Astrocyte (in vitro differentiated cells and primary cell): ENCODE measurements around the gene PDE7B.

Experiments
- CTCF ChIP-seq: IDR thresholded peaks from 2 replicates; pipeline ENCODE4 v1.5.1; 2011; ENCODE audit warnings: low read depth, mild to moderate bottlenecking, inconsistent platforms, low read length, moderate library complexity; ENCODE audit not compliant: insufficient read depth
- EZH2 ChIP-seq: IDR thresholded peaks from 2 replicates; pipeline ENCODE4 v1.6.1; 2012; ENCODE audit warnings: mild to moderate bottlenecking, low read length, inconsistent platforms; ENCODE audit not compliant: insufficient read depth

- no peak for TF ChIP-seq CTCF
- no peak for TF ChIP-seq EZH2
These were observed 263.2 kb downstream of the PDE7B start for GRCh38 chr6:136114661-136115060.
